Skin epidermis (tissue), 12 donors: ENCODE results near the gene PHLDB3.
A peak's percentile ranks its signal among the peaks of the same experiment; 100 is the strongest.
"Not testable (repeated sequence)": the region's sequence is repeated elsewhere in the genome, so short reads cannot be mapped to it uniquely, and the experiment has no call there.

ENCODE experiments used
- H3K27ac ChIP-seq, 21 experiments: fragments of 200-600 bp; sonication (generic) in 11 of 21; one replicate each; pipeline ENCODE4 v1.5.0; 2020; ENCODE audit warnings: mild to moderate bottlenecking in 3 of 21, inconsistent platforms in 2 of 21, moderate library complexity in 2 of 21
- H3K4me3 ChIP-seq, 7 experiments: fragments of 200-600 bp; sonication (generic) in 2 of 7; one replicate each; pipeline ENCODE4 v1.5.0; 2020; ENCODE audit warnings: inconsistent platforms in 2 of 7, mild to moderate bottlenecking in 2 of 7, moderate library complexity in 1 of 7

Gene PHLDB3

GRCh38 chr19:43532571-43532961, 28.0 kb upstream of the PHLDB3 start:
- H3K4me3 ChIP-seq = peak overlapping the region; percentile 39 to 61 (median 57)
- peak overlapping the region in 20 of 21 experiments; percentile 58 to 92 (median 80) for H3K27ac ChIP-seq

- Histone ChIP-seq H3K4me3 (peak overlapping the region in 3 of 7 experiments; percentile 52 to 75 (median 72)), H3K27ac (peak overlapping the region in 15 of 21 experiments; percentile 24 to 93 (median 86))
Measured at GRCh38 chr19:43527860-43528622, 23.5 kb upstream of the PHLDB3 start.

GRCh38 chr19:43526884-43527859, 22.6 kb upstream of the PHLDB3 start, which contains the start of gene ETHE1:
Gene ETHE1 (minus strand): TSS chr19:43527201. CDS start chr19:43527177, 24 bp downstream.
- peak within 1 kb of the TSS; percentile 52 to 88 (median 75) for H3K4me3 ChIP-seq
- H3K27ac ChIP-seq = peak within 1 kb of the TSS; percentile 39 to 93 (median 85)

- peak overlapping the region; percentile 39 to 93 (median 85) for H3K27ac ChIP-seq
- peak overlapping the region; percentile 52 to 88 (median 75) for H3K4me3 ChIP-seq
Measured at GRCh38 chr19:43525836-43526771, 21.6 kb upstream of the PHLDB3 start.

GRCh38 chr19:43524922-43525835, 20.6 kb upstream of the PHLDB3 start:
- H3K27ac ChIP-seq = peak overlapping the region; percentile 39 to 93 (median 85)
- peak overlapping the region; percentile 52 to 88 (median 75) for H3K4me3 ChIP-seq

- H3K4me3 ChIP-seq = not testable (repeated sequence)
- H3K27ac ChIP-seq = peak overlapping the region in 5 of 21 experiments; percentile 26 to 90 (median 51)
Measured at GRCh38 chr19:43523696-43524095, 19.1 kb upstream of the PHLDB3 start.

- Histone ChIP-seq H3K27ac (peak overlapping the region in 6 of 21 experiments; percentile 2 to 64 (median 34)), H3K4me3 (no peak overlapping the region)
Measured at GRCh38 chr19:43522929-43523328, 18.4 kb upstream of the PHLDB3 start.

GRCh38 chr19:43519436-43520088, 15.0 kb upstream of the PHLDB3 start:
- H3K4me3 ChIP-seq = no peak overlapping the region

GRCh38 chr19:43518051-43518450, 13.5 kb upstream of the PHLDB3 start:
- H3K4me3 ChIP-seq = no peak overlapping the region
- H3K27ac ChIP-seq = peak overlapping the region in 4 of 21 experiments; percentile 24 to 62 (median 27)

More at GRCh38 chr19:43519436-43520088, 15.0 kb upstream of the PHLDB3 start:
- peak overlapping the region in 2 of 21 experiments; percentile 30 to 62 for H3K27ac ChIP-seq

- H3K4me3 ChIP-seq, H3K27ac ChIP-seq: not testable (repeated sequence)
Measured at GRCh38 chr19:43512399-43512798, 7.9 kb upstream of the PHLDB3 start.

GRCh38 chr19:43511324-43511723, 6.8 kb upstream of the PHLDB3 start:
- H3K4me3 ChIP-seq = no peak overlapping the region
- no peak overlapping the region for H3K27ac ChIP-seq

- no peak overlapping the region for H3K4me3 ChIP-seq
- H3K27ac ChIP-seq = no peak overlapping the region
Measured at GRCh38 chr19:43510713-43511112, 6.2 kb upstream of the PHLDB3 start.

GRCh38 chr19:43507880-43508279, 3.3 kb upstream of the PHLDB3 start:
- Histone ChIP-seq H3K4me3 (no peak overlapping the region), H3K27ac (peak overlapping the region in 1 of 21 experiments; percentile 37)

- H3K4me3 ChIP-seq = no peak overlapping the region
- H3K27ac ChIP-seq = no peak overlapping the region
Measured at GRCh38 chr19:43506629-43507028, 2.1 kb upstream of the PHLDB3 start.

GRCh38 chr19:43505941-43506340, 1.4 kb upstream of the PHLDB3 start:
- H3K27ac ChIP-seq = no peak overlapping the region

GRCh38 chr19:43505186-43505456, 575 bp upstream of the PHLDB3 start:
- Histone ChIP-seq H3K4me3 (peak overlapping the region in 2 of 7 experiments; percentile 61 to 71), H3K27ac (peak overlapping the region in 18 of 21 experiments; percentile 41 to 94 (median 88))

More at GRCh38 chr19:43505941-43506340, 1.4 kb upstream of the PHLDB3 start:
- H3K4me3 ChIP-seq = no peak overlapping the region
